DOHH2 (cell line): ENCODE measurements around the gene MCM6.

ENCODE experiments used
- CTCF ChIP-seq: fragments of 200-600 bp; sonication (generic); IDR thresholded peaks from one replicate; pipeline ENCODE4 v1.5.1; 2014; ENCODE audit warnings: antibody characterized with exemption, mild to moderate bottlenecking, low read depth, low read length; ENCODE audit not compliant: poor library complexity, severe bottlenecking
- EZH2phosphoT487 ChIP-seq: fragments of 200-600 bp; sonication (generic); IDR thresholded peaks from 2 replicates; pipeline ENCODE4 v1.6.1; 2017; ENCODE audit warnings: borderline replicate concordance, mild to moderate bottlenecking, antibody characterized with exemption, low read length, moderate library complexity, mixed read lengths

GRCh38 chr2:135798762-135799161 lies 77.5 kb downstream of the MCM6 start:
- no peak for TF ChIP-seq CTCF
- TF ChIP-seq EZH2phosphoT487 = no peak
